Vagina (tissue), 2 donors: ENCODE measurements around the gene NF2. TPM values are rescaled to one million over a fixed set of nuclear protein-coding genes. Genes with fewer than 3 reads are reported as not detected.
A peak's percentile ranks its signal among the peaks of the same experiment; 100 is the strongest.

Experiments used
- DNase-seq, 2 donors: peaks; one replicate each; pipeline ENCODE4 v3.0.0-alpha.2; 2017; ENCODE audit errors: extremely low spot score in 2 of 2
- H3K27ac ChIP-seq: fragments of 200-600 bp; sonication (generic); one replicate; pipeline ENCODE4 v1.5.1; 2019
- H3K27me3 ChIP-seq: fragments of 200-600 bp; sonication (generic); one replicate; pipeline ENCODE4 v1.5.1; 2019
- H3K36me3 ChIP-seq, 2 donors: fragments of 200-600 bp; sonication (generic); one replicate each; pipeline ENCODE4 v1.5.1; 2017 to 2019
- H3K4me1 ChIP-seq: fragments of 200-600 bp; sonication (generic); one replicate; pipeline ENCODE4 v1.5.1; 2019
- H3K4me3 ChIP-seq, 2 donors: fragments of 200-600 bp; sonication (generic); 1 replicate in 1 of 2; 2 replicates in 1 of 2; pipeline ENCODE4 v1.5.1; 2016 to 2019
- H3K9me3 ChIP-seq: fragments of 200-600 bp; sonication (generic); one replicate; pipeline ENCODE4 v1.5.1; 2019
- POLR2A ChIP-seq, 2 donors: fragments of 450-650 bp; IDR thresholded peaks; one replicate each; pipeline ENCODE4 v1.6.1; 2017; ENCODE audit warnings: antibody characterized with exemption in 2 of 2, mild to moderate bottlenecking in 2 of 2, moderate library complexity in 2 of 2
- POLR2AphosphoS5 ChIP-seq, 2 donors: sonication (generic); formaldehyde crosslinking; IDR thresholded peaks; one replicate each; pipeline ENCODE4 v1.9.0; 2017; ENCODE audit warnings: antibody characterized with exemption in 2 of 2, mild to moderate bottlenecking in 2 of 2, low read depth in 1 of 2; ENCODE audit not compliant: insufficient read depth in 1 of 2
- intact Hi-C: fragments of 100-400 bp; cut with DNase I; formaldehyde crosslinking; loops from one replicate; pipeline ENCODE4 v1.15.1; 2023
- total RNA-seq: library from RNA; depleted of rRNA; stranded (reverse); fragments of >200 nt; gene quantifications from one replicate; pipeline ENCODE4 v1.2.3, GENCODE V29; 2016
- TF ChIP-seq, protein P1 (sequence below), 3 experiments: fragments of 450-650 bp in 2 of 3; fragments of 200-600 bp in 1 of 3; sonication (generic) in 1 of 3; IDR thresholded peaks; one replicate each; pipeline ENCODE4 v1.5.1; 2017 to 2019; ENCODE audit warnings: antibody characterized with exemption in 3 of 3, mild to moderate bottlenecking in 2 of 3, moderate library complexity in 2 of 3

NF2 gene
- total RNA-seq, 1 donor from 2014 or later, result 15.7 TPM

DNA sequence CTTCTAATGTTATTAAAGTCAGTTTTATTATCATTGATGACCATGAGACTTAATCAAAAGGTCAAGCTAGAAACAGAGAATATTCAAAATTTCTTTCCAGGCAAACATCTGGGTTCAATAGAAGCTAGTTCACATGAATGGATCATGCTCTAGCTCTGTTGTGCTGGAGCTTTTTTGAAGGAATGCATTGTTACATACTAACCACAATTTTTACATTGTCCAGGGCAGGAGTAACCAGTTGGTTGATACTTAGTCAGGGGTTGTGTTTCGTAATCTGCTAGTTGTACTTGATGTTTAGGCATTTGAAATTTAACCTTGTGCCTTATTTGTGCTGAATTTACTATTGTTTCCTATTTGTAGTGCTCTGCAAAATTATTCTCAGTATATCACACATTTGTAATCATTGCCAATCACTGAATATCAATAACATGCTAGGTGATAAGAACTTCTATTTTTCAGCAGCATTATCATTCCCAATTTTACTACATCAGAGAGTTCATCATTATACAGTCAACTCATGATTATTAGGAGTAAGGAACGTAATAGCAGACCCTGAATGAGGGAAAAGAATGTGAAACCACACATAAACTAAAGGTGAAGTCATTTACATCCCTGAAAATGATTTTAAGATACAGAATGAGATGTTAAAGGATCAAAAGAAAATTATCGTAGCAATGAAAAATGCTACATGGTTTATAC is 23.2 kb downstream of the NF2 start:
- H3K27ac ChIP-seq, result peak overlapping the region; percentile 46
- intact Hi-C loops, result loop anchor here (10.0 kb wide), 1 partner anchor 458 kb away; the partner anchor contains the start of gene HORMAD2

DNA sequence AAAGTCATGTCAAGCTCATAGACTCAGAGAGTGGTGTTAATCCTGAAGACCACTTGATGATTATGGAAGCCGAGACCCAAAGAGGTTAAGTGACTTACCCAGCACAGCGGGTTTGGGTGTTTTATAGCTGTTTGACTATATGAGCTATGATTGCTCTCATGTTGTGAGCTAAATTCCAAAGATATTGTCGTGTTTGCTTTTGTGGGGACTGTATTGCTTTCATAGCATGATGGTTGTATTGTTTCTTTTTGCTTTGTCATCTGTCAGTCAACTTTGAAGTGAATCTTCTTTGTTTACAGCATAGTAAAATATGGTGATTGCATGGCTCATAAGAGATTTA is 23.7 kb downstream of the NF2 start:
- TF ChIP-seq, protein P1, sequence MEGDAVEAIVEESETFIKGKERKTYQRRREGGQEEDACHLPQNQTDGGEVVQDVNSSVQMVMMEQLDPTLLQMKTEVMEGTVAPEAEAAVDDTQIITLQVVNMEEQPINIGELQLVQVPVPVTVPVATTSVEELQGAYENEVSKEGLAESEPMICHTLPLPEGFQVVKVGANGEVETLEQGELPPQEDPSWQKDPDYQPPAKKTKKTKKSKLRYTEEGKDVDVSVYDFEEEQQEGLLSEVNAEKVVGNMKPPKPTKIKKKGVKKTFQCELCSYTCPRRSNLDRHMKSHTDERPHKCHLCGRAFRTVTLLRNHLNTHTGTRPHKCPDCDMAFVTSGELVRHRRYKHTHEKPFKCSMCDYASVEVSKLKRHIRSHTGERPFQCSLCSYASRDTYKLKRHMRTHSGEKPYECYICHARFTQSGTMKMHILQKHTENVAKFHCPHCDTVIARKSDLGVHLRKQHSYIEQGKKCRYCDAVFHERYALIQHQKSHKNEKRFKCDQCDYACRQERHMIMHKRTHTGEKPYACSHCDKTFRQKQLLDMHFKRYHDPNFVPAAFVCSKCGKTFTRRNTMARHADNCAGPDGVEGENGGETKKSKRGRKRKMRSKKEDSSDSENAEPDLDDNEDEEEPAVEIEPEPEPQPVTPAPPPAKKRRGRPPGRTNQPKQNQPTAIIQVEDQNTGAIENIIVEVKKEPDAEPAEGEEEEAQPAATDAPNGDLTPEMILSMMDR (IDR thresholded peaks at IDR 0.05), result no peak
- TF ChIP-seq POLR2A (IDR thresholded peaks at IDR 0.05) (no peak), POLR2AphosphoS5 (IDR thresholded peaks at IDR 0.05; ENCODE audit: insufficient read depth in 1 of 2, low read depth in 1 of 2) (no peak)
- Histone ChIP-seq H3K9me3 (no peaks in the 10 kb centered on the region), H3K4me1 (peaks cover 35% of the 10 kb centered on the region), H3K36me3 (no peaks in the 10 kb centered on the region), H3K27ac (no peak overlapping the region), H3K4me3 (no peak overlapping the region), H3K27me3 (no peaks in the 10 kb centered on the region)
- intact Hi-C loops, result loop anchor here (10.0 kb wide), 1 partner anchor 458 kb away; the partner anchor contains the start of gene HORMAD2
- no peak for DNase-seq

More for the DNA sequence above, 23.2 kb downstream of the NF2 start:
- no peaks in the 10 kb centered on the region for H3K27me3 ChIP-seq
- H3K4me3 ChIP-seq, result no peak overlapping the region
- no peak for DNase-seq
- TF ChIP-seq, protein P1 (IDR thresholded peaks at IDR 0.05), result no peak
- TF ChIP-seq POLR2A (IDR thresholded peaks at IDR 0.05) (no peak), POLR2AphosphoS5 (IDR thresholded peaks at IDR 0.05; ENCODE audit: insufficient read depth in 1 of 2, low read depth in 1 of 2) (no peak)
- no peaks in the 10 kb centered on the region for H3K36me3 ChIP-seq
- H3K9me3 ChIP-seq, result no peaks in the 10 kb centered on the region
- peaks cover 41% of the 10 kb centered on the region for H3K4me1 ChIP-seq

DNA sequence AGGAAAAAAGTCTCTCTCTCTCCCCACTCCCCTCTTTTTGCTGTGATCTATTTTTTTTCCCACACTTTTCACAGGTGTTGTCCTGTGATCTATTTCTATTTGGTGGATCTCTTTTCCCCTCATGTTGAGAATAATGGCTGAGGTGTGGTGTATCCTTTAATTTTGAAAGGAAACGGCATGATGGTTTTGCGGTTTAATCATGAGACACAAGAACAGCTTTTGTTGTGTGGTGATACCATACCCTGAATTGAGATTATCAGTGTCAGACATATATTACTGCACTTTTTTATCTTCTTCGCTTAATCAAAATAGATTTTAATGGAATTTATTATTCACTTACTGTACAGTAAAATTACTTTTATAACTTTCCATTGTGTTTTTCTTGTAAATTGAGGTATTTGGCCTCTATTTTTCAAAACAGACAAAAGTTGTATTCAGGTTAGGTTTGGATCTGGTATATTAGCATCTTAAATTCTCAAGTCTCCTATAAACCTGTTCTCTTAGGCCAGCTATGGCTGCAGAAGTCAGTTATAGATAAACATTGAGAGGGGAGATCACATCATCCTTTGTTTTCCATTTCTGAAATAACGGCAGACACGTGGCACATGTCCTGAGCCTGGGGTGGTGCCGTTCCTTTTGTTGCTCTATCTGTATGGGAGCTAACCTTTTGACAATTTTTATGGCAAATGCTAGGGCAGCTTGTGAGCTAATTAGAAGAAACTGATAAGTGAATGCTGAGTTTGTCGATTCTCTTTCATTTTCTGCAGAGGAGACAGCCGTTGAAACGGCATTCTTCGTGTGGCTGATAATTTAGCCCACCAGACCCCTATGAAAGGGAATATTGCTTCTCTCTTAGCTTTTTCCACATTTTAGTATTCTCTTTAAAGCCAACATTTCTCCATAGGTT is 25.8 kb downstream of the NF2 start:
- no peak overlapping the region for H3K27ac ChIP-seq
- TF ChIP-seq, protein P1 (IDR thresholded peaks at IDR 0.05), result no peak
- no peak for DNase-seq
- no peaks in the 10 kb centered on the region for H3K36me3 ChIP-seq
- peaks cover 26% of the 10 kb centered on the region for H3K4me1 ChIP-seq
- no peaks in the 10 kb centered on the region for H3K9me3 ChIP-seq
- H3K27me3 ChIP-seq, result no peaks in the 10 kb centered on the region
- intact Hi-C loops, result loop anchor here (10.0 kb wide), 1 partner anchor 456 kb away; the partner anchor contains the start of gene HORMAD2
- no peak overlapping the region for H3K4me3 ChIP-seq

DNA sequence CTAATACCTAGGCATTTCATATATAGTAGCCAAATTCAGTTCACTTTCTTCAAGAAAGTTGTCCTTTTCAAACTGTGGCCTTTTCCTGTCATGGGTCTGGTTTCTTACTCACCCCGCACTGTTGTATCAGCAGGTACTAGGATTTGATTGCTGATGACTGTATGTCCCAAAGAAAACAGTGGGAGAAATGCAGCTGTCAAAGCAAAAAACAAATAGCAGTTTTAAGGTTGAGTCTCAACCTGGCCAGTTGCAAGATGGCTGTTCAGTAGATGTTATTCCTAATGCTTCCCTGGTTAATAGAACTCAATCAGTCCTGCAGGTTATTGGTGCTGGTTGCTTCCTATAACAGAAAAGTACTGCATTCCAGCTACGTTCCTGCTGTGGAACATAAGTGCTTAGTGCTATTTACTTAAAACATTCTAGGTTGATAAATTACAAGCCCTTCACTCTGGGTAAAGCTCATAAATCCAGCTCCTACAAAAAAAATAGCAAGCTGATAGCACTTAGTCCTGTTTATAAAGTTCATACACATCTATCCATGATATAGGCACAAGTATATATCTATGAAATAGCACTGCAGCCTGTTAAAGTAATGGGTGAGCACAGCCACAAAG is 26.6 kb downstream of the NF2 start:
- no peak for DNase-seq
- Histone ChIP-seq H3K4me3 (no peak overlapping the region), H3K4me1 (peaks cover 19% of the 10 kb centered on the region), H3K27me3 (no peaks in the 10 kb centered on the region), H3K27ac (no peak overlapping the region), H3K36me3 (no peaks in the 10 kb centered on the region), H3K9me3 (no peaks in the 10 kb centered on the region)
- intact Hi-C loops, result loop anchor here (10.0 kb wide), 1 partner anchor 455 kb away; the partner anchor contains the start of gene HORMAD2
- TF ChIP-seq POLR2A (IDR thresholded peaks at IDR 0.05), result no peak
- TF ChIP-seq, protein P1 (IDR thresholded peaks at IDR 0.05), result no peak
- no peak for TF ChIP-seq POLR2AphosphoS5 (IDR thresholded peaks at IDR 0.05; ENCODE audit: insufficient read depth in 1 of 2, low read depth in 1 of 2)
